ENCODE data around the gene PCGF1. TPM values are rescaled to one million over a fixed set of nuclear protein-coding genes. Genes with fewer than 3 reads are reported as not detected.

The PCGF1 gene
- total RNA-seq, 1 donor from 2014 or later, result 20.3 TPM

DNA sequence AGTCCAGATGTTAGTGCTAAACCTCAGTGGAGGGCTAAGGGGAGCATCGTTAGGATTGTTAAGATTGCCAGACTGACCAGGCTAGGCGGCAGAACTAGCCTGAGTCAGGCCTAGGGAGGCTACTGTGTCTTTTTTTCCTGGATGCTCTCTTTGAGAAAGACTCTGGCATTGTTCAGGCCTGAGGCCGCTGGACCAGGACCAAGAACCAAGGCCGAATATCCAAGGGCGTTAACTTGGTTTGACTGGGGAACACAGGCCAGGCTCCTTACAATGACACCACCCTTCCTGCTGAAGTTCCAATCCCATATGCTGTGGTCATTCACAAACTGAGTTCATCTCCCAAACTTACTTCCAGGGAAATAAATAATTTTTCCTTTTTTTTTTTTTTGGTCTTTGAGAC, 32.8 kb upstream of the PCGF1 start:
- intact Hi-C loops (cut with DNase I), result no loop called here
- ATAC-seq (ENCODE audit: poor library complexity) (peak; percentile 72), DNase-seq (peak; percentile 83)

- intact Hi-C loops (cut with DNase I), result no loop called here
- ATAC-seq (ENCODE audit: poor library complexity), result no peak
These were observed 31.4 kb upstream of the PCGF1 start for GRCh38 chr2:74538881-74539339.

GRCh38 chr2:74537140-74537539, 29.6 kb upstream of the PCGF1 start:
- intact Hi-C loops (cut with DNase I), result no loop called here
- ATAC-seq (ENCODE audit: poor library complexity) (no peak), DNase-seq (no peak)

More at GRCh38 chr2:74538881-74539339, 31.4 kb upstream of the PCGF1 start:
- DNase-seq, result no peak

DNA sequence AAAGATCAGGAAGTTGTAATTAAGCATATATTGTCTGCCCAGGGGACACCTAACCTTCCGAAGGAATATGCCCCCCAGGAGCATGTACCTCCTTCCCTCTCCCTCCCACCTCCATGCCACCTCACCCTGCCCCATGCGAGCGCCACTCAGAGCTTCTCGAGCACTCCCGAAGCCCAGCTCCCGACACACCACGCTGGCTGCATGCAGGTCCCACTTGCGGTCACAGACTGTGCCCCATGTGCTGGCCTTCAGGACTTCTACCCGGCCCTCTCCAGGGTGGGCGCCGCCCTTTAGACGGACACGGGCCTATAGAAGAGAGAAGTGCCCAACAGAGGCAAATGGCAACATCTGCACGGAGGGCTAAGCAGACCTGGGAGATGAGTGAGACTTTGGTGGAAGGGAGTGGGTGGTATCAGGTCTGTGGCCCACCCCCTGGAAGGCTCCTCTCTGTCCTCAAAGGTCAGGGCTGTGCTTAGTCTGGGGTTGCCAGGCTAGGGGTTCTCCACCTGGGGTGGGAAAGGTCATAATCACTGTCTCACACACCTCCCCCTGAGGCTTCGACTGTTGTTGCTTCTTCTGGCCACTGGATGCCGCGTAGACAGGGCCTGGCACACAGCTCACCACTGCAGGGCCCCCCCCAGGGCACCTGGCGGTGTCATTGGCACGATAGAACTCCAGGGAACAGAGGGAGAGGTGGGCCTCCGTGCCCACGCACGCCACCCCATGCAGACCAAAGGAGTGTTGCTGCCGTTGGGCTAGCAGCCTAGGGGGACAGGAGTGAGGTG, 28.9 kb upstream of the PCGF1 start:
- no peak for DNase-seq

GRCh38 chr2:74535440-74535965, 28.0 kb upstream of the PCGF1 start:
- ATAC-seq (ENCODE audit: poor library complexity), result no peak
- intact Hi-C loops (cut with DNase I), result no loop called here
- DNase-seq, result no peak

More for the DNA sequence above, 28.9 kb upstream of the PCGF1 start:
- ATAC-seq (ENCODE audit: poor library complexity), result no peak
- intact Hi-C loops (cut with DNase I), result no loop called here

GRCh38 chr2:74534411-74534810, 26.9 kb upstream of the PCGF1 start:
- intact Hi-C loops (cut with DNase I), result no loop called here
- ATAC-seq (ENCODE audit: poor library complexity) (no peak), DNase-seq (no peak)

DNA sequence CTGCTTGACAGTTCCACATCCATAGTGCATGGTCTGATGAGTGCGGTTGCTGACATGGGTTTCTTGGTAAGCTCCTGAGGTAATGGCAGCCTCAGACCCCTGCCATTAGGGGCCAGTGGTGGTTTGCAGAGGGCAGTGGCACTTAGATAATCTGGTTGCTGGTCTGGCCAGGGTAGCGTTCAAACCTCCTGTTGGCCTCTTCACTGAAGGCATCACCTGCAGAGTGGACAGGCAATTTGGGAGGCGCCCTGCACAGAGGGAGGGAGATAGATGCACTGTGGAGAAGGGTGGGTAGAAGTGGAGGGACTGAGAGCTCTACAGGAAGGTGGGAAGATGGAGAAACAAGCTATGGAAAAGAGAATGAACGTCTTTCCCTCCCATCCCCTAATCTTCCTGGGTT, 26.0 kb upstream of the PCGF1 start:
- DNase-seq (no peak), ATAC-seq (ENCODE audit: poor library complexity) (no peak)
- intact Hi-C loops (cut with DNase I), result no loop called here

DNA sequence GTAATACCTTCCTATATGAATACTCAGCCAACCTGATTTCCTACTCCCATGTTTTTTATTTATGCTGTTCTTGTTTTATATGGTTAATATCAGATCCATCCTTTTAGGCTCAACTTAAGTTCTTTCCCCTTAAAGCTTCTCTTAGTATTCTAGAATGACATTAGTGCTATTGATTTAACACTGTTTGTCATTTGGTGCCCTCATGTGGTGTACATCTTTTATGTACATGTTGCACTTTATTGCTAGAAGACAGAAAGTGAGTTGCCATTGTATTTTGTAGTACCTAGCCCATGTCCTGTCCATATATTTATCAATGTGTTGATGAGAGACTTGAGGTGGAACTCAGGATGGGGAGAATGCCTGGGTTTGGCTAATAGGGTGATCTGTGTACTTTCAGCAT, 24.7 kb upstream of the PCGF1 start:
- intact Hi-C loops (cut with DNase I), result no loop called here
- ATAC-seq (ENCODE audit: poor library complexity), result no peak
- DNase-seq, result no peak

DNA sequence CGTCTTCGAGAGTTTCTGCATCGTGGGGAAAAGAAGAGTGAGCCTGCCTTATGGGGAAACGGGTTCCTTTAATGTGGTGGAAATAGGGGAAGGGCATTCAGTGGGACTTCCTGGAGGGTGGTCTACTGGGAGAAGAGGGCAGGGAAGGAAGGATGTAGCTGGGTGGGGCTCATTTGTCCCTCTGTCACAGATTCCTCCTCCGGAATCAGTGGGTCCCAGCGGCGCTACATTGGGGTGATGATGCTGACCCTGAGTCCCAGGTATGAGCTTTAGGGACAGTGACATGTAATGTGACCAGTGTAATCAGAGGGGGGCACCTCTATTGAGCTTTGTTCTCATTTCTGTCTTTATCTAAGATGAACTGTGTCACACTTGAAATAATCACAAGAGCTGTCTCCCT, 24.2 kb upstream of the PCGF1 start:
- intact Hi-C loops (cut with DNase I), result no loop called here
- ATAC-seq (ENCODE audit: poor library complexity), result no peak
- DNase-seq, result no peak

GRCh38 chr2:74530239-74531187, 23.0 kb upstream of the PCGF1 start:
- DNase-seq, result peak; percentile 66
- ATAC-seq (ENCODE audit: poor library complexity), result peak; percentile 30
- intact Hi-C loops (cut with DNase I), result no loop called here

GRCh38 chr2:74529357-74530238, 22.1 kb upstream of the PCGF1 start, which contains the start of the genes AUP1 and HTRA2:
Gene AUP1 (minus strand): TSS chr2:74529706. CDS start chr2:74529629, 77 bp downstream.
Gene HTRA2 (plus strand): TSS chr2:74529933. CDS start chr2:74530007, 74 bp downstream.
- intact Hi-C loops (cut with DNase I), result no loop called here
- peak; percentile 99 for DNase-seq
- peak; percentile 96 for ATAC-seq (ENCODE audit: poor library complexity)

DNA sequence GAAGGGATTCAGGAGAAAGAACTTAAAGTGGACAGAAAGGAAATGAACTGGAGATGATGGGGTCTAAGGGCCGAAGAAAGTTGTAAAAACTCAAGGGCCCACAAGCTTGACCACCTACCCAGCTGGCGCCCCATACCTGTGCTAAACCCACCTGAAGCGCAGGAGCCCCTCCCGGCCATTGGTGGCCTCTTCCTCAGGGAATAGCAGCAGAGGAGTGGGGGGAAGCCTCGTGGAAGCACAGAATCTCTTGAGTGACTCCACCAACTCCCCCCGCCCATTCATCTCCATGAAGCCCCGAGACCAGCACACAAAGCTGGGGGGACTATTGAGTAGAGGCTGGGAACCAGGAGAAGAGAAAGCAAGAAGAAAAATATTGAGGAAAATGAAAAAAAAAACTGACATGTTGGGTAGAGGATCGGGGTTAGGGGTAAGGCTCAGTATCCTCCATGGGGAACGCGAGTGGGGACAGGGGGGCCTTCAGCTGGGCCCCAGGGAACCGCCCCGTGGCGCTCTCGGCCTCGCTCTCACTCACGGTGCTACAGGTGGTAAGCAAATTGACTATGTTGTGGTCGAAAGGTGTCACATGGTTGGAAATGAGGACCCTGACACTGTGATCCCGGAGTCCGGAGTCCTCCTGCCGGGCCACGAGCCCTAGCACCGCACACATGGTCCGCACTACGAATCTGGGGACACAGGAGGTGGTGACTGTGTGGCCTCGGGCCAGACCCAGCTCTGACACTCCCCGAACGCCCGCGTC, 21.3 kb upstream of the PCGF1 start:
- ATAC-seq (ENCODE audit: poor library complexity), result no peak
- intact Hi-C loops (cut with DNase I), result no loop called here
- no peak for DNase-seq

- DNase-seq, result no peak
- intact Hi-C loops (cut with DNase I), result no loop called here
These were observed 20.2 kb upstream of the PCGF1 start for GRCh38 chr2:74527741-74528140.

GRCh38 chr2:74526649-74527230, 19.2 kb upstream of the PCGF1 start:
- intact Hi-C loops (cut with DNase I), result no loop called here
- DNase-seq (no peak), ATAC-seq (ENCODE audit: poor library complexity) (no peak)

More at GRCh38 chr2:74527741-74528140, 20.2 kb upstream of the PCGF1 start:
- ATAC-seq (ENCODE audit: poor library complexity), result no peak

DNA sequence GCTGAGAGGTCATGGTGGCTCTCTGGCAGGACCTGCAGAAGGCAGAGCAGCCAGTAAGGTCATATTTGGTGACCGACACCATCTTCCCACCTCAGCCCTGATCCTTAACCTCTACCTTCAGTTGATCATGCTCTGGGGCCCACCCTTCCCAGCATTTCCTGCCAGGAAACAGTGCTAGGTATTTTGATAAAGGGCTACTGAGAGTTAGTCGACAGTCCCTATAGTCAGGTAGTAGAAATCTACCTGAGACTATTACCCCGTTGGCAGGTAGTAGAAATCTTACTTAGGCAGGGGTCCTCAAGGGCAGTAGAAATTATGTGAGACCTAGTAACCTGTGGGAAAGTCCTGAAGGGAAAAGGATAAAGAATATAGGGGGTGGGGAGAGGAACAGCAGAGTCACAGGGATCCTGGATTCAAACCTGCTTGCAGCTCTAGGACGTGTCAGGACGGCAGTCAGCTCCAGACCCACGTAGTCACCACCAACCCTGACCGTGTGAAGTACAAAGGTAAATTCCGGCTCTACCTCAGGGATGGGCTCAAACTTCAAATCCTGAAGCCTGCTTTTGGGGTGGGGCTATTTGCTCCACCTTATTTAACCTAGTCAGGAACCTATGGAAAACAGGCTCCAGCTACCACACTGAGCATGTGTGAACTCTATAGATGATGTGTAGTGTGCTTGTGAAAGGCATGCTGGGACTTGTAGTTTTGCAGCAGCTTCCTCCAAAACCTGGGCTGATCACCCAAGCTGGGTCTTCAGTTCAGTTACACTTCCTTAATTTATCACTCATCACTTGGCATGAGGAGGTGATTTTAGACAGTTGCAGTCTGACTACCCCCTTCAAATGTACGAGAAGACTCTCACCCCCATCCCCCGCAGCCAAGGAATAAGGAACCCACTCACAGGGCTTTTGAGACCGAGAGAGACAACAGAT, 18.5 kb upstream of the PCGF1 start, which contains the start of gene DQX1:
Gene DQX1 (minus strand): TSS at position 515 of the 932 bp plus-strand sequence. CDS start 502 bp downstream, at position 13.
- no peak for DNase-seq
- intact Hi-C loops (cut with DNase I), result no loop called here
- no peak for ATAC-seq (ENCODE audit: poor library complexity)
